Stimulated activated memory B cell treated with anti-CD40 and anti-IgM and Interleukin-4, amounts not matched to agents 10 μg/mL and 1 μg/mL and 100 μg/mL, for 72 hours (primary cell): ENCODE results near the gene TNP2.
A peak's percentile ranks its signal among the peaks of the same experiment; 100 is the strongest.

Experiments used
- ATAC-seq: fragments of 150-1000 bp; cut with Tn5 transposase; 2 replicates; pipeline ENCODE4 v1.10.0; 2021
- H3K27ac Mint-ChIP-seq: one replicate; pipeline ENCODE4 v1.8.0; 2022; ENCODE audit warnings: mild to moderate bottlenecking, mixed read lengths
- H3K27me3 Mint-ChIP-seq: one replicate; pipeline ENCODE4 v1.8.0; 2022; ENCODE audit warnings: mixed read lengths
- H3K36me3 Mint-ChIP-seq: one replicate; pipeline ENCODE4 v1.8.0; 2022; ENCODE audit warnings: mixed read lengths
- H3K4me1 Mint-ChIP-seq: one replicate; pipeline ENCODE4 v1.8.0; 2022; ENCODE audit warnings: mixed read lengths
- H3K4me3 Mint-ChIP-seq: one replicate; pipeline ENCODE4 v1.8.0; 2022; ENCODE audit warnings: mild to moderate bottlenecking, moderate library complexity, mixed read lengths
- H3K9me3 Mint-ChIP-seq: one replicate; pipeline ENCODE4 v1.8.0; 2022; ENCODE audit warnings: mixed read lengths

The TNP2 gene

DNA sequence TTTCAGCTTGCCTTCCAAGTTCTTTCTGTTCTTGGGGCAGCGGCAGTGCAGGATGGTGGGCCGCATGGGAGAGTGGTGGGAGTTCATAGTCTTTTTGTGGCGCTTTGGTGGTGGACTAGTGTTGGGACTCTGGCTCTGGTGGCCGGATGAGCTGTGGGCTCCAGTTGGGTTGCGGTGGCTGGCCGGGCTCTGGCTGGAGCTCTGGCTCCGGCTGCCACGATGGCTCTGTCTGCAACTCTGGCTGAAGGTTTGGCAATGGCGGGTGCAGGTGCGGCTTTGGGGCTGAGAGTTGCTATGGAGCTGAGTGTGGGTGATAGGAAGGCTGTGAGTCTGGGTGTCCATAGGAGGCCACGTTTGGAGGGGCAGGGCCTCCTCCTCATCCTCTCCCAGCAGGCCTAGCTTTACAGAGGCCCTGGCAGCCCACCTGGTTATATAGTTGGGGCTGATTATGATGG, at the start of gene TNP2:
Gene TNP2 (minus strand): TSS at position 405 of the 455 bp plus-strand sequence. CDS start 63 bp downstream, at position 342.
- Mint-ChIP-seq H3K4me1 (peaks cover 10% of the 10 kb centered on the region), H3K27ac (peak within 1 kb of the TSS; percentile 3)

DNA sequence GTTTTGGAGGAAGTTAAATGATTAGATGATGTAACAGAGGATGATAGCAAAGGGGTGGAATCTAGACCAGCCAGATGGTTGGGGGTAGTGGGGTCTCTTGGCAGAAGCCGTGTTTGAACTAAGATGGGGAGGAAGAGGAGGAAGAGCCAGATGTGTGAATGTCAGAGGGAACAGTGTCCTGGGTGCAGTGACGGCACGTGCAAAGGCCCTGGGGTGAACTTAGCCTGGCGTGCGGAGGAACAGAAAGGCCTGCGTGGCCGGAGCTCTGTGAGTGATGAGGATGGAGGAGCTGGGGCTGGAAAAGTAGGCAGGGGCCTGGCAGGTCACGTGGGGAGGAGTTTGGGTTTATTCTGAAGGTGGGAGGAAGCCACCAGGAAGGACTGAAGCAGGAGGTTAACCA, 49.7 kb upstream of the TNP2 start:
- H3K9me3 Mint-ChIP-seq, result no peaks in the 10 kb centered on the region
- no peaks in the 10 kb centered on the region for H3K36me3 Mint-ChIP-seq
- no peak overlapping the region for H3K27ac Mint-ChIP-seq

More for the DNA sequence above, at the start of gene TNP2:
- Mint-ChIP-seq H3K4me3 (no peak within 1 kb of the TSS), H3K9me3 (no peaks in the 10 kb centered on the region), H3K36me3 (no peaks in the 10 kb centered on the region), H3K27me3 (no peaks in the 10 kb centered on the region)
- ATAC-seq, result no peak

GRCh38 chr16:11316331-11317015, 47.3 kb upstream of the TNP2 start:
- H3K9me3 Mint-ChIP-seq, result no peaks in the 10 kb centered on the region
- H3K27me3 Mint-ChIP-seq, result no peaks in the 10 kb centered on the region
- no peak overlapping the region for H3K4me3 Mint-ChIP-seq
- H3K27ac Mint-ChIP-seq, result no peak overlapping the region
- H3K36me3 Mint-ChIP-seq, result no peaks in the 10 kb centered on the region
- ATAC-seq, result no peak
- peaks cover 42% of the 10 kb centered on the region for H3K4me1 Mint-ChIP-seq

More for the DNA sequence above, 49.7 kb upstream of the TNP2 start:
- Mint-ChIP-seq H3K4me3 (no peak overlapping the region), H3K27me3 (no peaks in the 10 kb centered on the region), H3K4me1 (peaks cover 19% of the 10 kb centered on the region)
- no peak for ATAC-seq

DNA sequence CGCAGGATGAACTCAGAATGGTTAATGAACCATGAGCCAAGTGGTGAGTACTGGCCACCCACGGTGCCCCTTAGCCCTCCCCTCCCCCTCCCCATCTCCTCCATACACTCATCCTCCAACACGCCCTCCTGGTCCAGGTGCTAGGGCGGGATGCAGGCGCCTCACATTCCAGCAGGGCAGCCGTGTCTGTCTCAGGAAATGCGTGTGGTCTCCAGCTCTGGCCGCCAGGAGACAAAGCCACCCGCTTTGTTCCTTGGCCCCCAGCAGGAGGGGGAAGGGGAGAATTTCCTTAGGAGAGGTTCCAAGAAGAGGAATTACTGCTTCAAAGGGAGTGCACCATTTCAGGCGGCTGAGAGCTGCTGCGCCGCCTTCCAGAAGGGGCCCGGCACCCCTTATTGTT, 46.4 kb upstream of the TNP2 start:
- Mint-ChIP-seq H3K9me3 (no peaks in the 10 kb centered on the region), H3K27ac (peak overlapping the region; percentile 33), H3K27me3 (no peaks in the 10 kb centered on the region), H3K36me3 (no peaks in the 10 kb centered on the region), H3K4me3 (no peak overlapping the region), H3K4me1 (peaks cover 52% of the 10 kb centered on the region)
- ATAC-seq, result no peak

GRCh38 chr16:11314309-11314894, 45.3 kb upstream of the TNP2 start:
- ATAC-seq, result no peak
- H3K36me3 Mint-ChIP-seq, result no peaks in the 10 kb centered on the region
- H3K4me1 Mint-ChIP-seq, result peaks cover 63% of the 10 kb centered on the region
- no peaks in the 10 kb centered on the region for H3K27me3 Mint-ChIP-seq
- no peak overlapping the region for H3K4me3 Mint-ChIP-seq
- H3K27ac Mint-ChIP-seq, result peak overlapping the region; percentile 33
- H3K9me3 Mint-ChIP-seq, result no peaks in the 10 kb centered on the region

- Mint-ChIP-seq H3K36me3 (no peaks in the 10 kb centered on the region), H3K4me3 (no peak overlapping the region), H3K9me3 (no peaks in the 10 kb centered on the region), H3K4me1 (peaks cover 66% of the 10 kb centered on the region), H3K27ac (peak overlapping the region; percentile 81), H3K27me3 (no peaks in the 10 kb centered on the region)
- no peak for ATAC-seq
These were observed 44.6 kb upstream of the TNP2 start for GRCh38 chr16:11313493-11314308.

DNA sequence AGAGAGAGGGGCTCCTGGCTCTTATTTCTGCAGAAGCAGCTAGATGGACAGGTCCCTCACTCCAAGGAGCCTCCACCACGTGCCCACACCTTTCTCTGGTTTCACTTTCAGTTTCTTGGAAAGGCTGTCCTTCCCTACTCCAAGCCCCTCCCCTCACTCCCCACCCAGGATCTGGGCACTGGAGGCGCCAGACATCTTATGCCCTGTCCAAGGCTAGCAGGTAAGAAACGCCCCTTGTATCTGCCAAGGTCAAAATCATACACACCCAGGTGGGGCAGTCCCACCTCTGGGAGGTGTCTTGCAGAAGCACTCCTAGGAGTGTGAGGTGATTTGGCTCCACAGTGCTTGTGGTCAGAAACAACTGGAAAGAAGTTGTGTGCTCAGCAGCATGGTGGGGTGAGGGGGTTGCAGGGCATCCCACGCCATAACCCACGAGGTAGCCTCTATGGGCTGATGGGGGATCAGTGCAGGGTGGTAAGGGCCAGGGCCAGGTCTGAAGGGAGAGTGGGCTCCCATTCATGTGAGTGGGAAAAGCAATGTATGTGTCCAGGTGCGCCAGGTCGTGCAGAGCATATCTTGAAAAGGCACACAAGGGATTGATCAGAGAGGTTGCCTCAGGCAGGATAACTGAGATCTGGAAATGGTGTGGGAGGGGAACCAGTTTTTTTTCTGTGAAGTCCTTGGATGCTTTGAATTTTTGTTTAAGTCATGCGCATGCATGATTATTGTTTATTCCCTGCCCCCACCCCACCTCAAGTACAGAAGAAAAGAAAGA, 43.8 kb upstream of the TNP2 start:
- H3K27me3 Mint-ChIP-seq, result no peaks in the 10 kb centered on the region
- ATAC-seq, result no peak
- peak overlapping the region; percentile 81 for H3K27ac Mint-ChIP-seq
- H3K4me3 Mint-ChIP-seq, result peak overlapping the region; percentile 7
- H3K36me3 Mint-ChIP-seq, result no peaks in the 10 kb centered on the region
- H3K4me1 Mint-ChIP-seq, result peaks cover 71% of the 10 kb centered on the region
- no peaks in the 10 kb centered on the region for H3K9me3 Mint-ChIP-seq

DNA sequence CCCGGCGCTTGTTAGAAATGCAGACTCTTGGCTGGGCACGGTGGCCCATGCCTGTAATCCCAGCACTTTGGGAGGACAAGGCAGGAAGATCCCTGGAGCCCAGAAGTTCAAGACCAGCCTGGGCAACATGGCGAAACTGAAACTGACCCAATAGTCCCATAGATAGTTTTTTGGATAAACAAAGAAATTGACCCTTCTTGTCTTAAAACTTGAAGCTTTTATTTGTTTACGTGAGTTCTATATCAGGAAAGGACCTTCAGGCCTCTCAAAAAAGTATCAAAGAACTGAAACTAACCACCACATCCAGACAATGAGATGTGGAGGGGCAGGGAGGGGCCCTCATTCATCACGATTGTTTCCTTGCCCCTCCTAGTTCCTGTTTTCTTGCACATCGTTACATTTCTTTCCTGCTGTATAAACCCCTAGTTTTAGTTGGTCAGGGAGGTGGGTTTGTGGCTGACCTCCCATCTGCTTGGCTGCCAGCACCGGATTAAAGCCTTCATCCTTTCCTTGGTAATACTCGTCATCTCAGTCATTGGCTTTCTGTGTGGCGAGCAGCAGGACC, 42.0 kb upstream of the TNP2 start:
- H3K36me3 Mint-ChIP-seq, result no peaks in the 10 kb centered on the region
- peaks cover 83% of the 10 kb centered on the region for H3K4me1 Mint-ChIP-seq
- ATAC-seq, result peak; percentile 69
- H3K27ac Mint-ChIP-seq, result peak overlapping the region; percentile 81
- peak overlapping the region; percentile 49 for H3K4me3 Mint-ChIP-seq
- H3K9me3 Mint-ChIP-seq, result peaks cover 3% of the 10 kb centered on the region
- no peaks in the 10 kb centered on the region for H3K27me3 Mint-ChIP-seq

DNA sequence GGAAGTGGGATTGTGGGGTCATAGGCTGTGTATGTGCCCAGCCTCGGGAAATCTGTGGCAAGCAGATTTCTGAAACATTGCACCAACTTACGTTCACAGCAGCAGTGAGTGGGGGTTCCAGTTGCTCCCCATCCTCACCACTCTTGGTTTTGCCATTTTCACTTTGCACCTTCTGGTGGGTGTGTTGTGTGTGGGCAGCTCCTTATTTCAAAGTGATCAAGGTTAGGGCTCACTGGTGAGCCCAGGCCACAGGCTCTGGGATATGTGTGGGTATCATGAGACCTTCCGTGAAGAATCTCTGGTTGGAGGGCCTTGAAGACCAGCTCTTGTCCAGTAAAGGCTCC, 41.5 kb upstream of the TNP2 start:
- H3K27me3 Mint-ChIP-seq, result no peaks in the 10 kb centered on the region
- ATAC-seq, result no peak
- no peaks in the 10 kb centered on the region for H3K36me3 Mint-ChIP-seq
- peak overlapping the region; percentile 81 for H3K27ac Mint-ChIP-seq
- peaks cover 83% of the 10 kb centered on the region for H3K4me1 Mint-ChIP-seq
- H3K9me3 Mint-ChIP-seq, result peaks cover 3% of the 10 kb centered on the region
- H3K4me3 Mint-ChIP-seq, result peak overlapping the region; percentile 46

DNA sequence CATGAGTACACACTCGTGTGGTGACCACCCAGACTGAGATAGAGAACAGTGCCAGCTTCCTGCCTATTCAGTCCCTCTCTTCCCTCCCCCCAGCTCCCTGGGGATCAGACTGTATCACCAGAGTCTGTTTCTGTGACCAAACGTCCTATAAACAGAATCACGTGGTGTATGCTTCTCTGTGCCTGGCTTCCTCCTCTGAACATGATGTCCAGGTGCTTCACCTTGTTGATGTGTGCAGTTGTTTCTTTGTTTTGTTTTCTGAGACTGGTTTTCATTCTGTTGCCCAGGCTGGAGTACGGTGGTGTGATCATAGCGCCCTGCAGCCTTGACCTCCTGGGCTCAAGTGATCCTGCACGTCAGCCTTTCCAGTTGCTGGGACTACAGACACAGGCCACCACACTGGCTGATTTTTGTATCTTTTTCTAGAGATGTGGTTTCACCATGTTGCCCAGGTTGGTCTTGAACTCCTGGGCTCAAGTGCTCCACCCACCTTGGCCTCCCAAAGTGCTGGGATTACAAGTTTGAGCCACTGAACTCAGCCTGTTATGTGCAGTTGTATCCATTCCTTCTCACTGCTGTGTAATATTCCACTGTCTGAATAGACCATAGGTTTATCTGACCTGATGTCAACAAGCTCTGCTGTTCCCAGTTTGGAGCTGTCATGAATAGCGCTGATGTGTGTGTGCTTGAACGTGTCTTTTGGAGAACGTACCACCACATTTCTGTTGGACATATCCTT, 40.9 kb upstream of the TNP2 start:
- no peaks in the 10 kb centered on the region for H3K27me3 Mint-ChIP-seq
- peak; percentile 76 for ATAC-seq
- H3K4me3 Mint-ChIP-seq, result peak overlapping the region; percentile 37
- H3K4me1 Mint-ChIP-seq, result peaks cover 82% of the 10 kb centered on the region
- peak overlapping the region; percentile 81 for H3K27ac Mint-ChIP-seq
- peaks cover 3% of the 10 kb centered on the region for H3K9me3 Mint-ChIP-seq
- H3K36me3 Mint-ChIP-seq, result no peaks in the 10 kb centered on the region

- peak overlapping the region; percentile 49 for H3K4me3 Mint-ChIP-seq
- H3K4me1 Mint-ChIP-seq, result peaks cover 68% of the 10 kb centered on the region
- no peaks in the 10 kb centered on the region for H3K36me3 Mint-ChIP-seq
- peak overlapping the region; percentile 81 for H3K27ac Mint-ChIP-seq
- ATAC-seq, result peak; percentile 81
- H3K9me3 Mint-ChIP-seq, result peaks cover 3% of the 10 kb centered on the region
- H3K27me3 Mint-ChIP-seq, result no peaks in the 10 kb centered on the region
These were observed 39.6 kb upstream of the TNP2 start for GRCh38 chr16:11308493-11309283.

DNA sequence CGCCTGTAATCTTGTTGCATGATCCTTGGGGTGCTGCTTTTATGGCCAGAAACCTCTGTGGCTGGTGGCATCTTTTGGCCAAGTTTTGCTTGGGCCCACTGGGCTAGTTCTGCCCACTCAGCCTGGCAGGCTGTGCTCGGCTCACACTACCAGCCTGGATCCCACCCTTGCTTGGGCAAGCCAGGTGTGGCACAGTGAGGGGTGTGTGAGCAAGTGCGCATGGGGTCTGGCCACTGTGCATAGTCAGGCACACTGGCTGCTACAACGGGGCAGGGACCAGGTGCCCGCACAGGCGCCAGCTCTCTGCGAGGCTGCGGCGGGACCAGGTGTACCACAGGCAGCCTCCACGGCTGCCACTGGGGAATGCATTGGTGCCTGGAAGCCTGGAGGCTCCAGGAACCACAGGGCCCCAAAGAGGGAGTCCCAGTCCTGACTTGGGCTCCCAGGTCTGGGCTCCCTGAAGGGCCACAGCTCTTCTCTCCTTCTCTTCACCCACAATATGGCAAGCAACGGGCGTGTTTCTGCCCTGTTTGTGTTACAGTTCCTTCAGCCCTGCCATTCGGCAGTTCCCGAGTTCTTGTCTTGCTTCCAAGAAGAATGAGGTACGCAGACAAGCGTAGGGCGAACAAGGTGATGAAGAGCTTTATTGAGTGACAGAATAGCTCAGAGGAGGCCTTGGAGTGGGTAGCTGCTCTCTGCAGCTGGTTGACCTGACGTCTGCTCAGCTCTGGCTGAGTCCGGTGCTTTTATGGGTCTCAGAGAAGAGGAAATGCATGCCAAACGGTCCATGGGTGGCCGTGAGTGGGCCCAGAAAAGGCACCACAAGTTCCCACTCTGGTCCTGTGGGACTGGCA, 38.7 kb upstream of the TNP2 start:
- ATAC-seq, result no peak
- Mint-ChIP-seq H3K27me3 (no peaks in the 10 kb centered on the region), H3K27ac (peak overlapping the region; percentile 81), H3K4me1 (peaks cover 65% of the 10 kb centered on the region), H3K9me3 (peaks cover 3% of the 10 kb centered on the region), H3K4me3 (no peak overlapping the region), H3K36me3 (no peaks in the 10 kb centered on the region)
